Measurements from ENCODE around the gene ELP2.

The ELP2 gene

DNA sequence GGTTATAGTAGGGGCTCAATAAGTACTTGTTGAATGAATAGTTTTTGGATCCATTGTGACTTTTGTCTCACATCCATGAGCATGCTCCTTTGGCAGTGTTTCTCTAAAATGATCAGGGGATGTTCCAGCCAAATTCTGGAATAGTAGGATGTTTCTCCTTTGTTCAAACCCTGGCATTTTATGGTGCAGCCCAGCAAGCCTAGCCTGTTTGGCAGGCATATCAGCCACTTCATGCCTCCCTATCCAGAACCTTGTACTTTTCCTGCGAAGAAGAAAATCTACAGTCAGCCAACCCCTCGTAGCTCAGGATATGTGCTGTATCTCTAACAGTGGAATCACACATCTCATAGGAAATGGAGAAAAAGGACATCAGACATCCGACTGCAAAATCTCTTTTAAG is 35.3 kb upstream of the ELP2 start:
- DNase-seq (ENCODE audit: low read depth): no peak
- TF ChIP-seq, protein P1, sequence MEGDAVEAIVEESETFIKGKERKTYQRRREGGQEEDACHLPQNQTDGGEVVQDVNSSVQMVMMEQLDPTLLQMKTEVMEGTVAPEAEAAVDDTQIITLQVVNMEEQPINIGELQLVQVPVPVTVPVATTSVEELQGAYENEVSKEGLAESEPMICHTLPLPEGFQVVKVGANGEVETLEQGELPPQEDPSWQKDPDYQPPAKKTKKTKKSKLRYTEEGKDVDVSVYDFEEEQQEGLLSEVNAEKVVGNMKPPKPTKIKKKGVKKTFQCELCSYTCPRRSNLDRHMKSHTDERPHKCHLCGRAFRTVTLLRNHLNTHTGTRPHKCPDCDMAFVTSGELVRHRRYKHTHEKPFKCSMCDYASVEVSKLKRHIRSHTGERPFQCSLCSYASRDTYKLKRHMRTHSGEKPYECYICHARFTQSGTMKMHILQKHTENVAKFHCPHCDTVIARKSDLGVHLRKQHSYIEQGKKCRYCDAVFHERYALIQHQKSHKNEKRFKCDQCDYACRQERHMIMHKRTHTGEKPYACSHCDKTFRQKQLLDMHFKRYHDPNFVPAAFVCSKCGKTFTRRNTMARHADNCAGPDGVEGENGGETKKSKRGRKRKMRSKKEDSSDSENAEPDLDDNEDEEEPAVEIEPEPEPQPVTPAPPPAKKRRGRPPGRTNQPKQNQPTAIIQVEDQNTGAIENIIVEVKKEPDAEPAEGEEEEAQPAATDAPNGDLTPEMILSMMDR (conservative IDR thresholded peaks at IDR 0.05; ENCODE audit: low read depth, low read length): no peak
- H3K4me3 ChIP-seq (ENCODE audit: low read depth, low read length): no peak overlapping the region

DNA sequence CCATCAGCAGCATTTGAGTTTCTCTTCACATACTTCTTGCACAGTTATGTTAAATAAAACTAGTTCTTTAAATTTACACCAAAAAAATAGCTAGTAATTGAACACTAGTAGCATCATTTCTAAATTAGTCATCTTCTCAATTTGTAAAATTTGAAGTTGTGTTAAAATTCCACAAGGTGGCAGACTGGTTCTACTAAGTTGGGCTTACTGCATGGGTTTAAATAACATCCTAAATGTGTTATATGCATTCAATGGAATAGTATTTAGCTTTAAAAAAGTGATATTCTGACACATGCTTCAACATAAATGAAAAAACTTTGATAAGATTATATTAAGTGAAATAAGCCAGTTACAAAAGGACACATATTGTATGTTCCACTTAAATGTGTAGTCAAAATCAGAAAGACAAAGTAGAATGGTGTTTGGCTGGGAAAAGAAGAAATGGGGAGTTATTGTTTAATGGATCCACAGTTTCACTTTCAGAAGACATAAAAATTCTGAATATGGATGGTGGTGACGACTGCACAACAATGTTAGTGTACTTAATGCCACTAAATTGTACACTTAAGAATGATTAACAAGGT is 33.7 kb upstream of the ELP2 start:
- TF ChIP-seq, protein P1 (conservative IDR thresholded peaks at IDR 0.05; ENCODE audit: low read depth, low read length): peak; percentile 56
- no peak overlapping the region for H3K4me3 ChIP-seq (ENCODE audit: low read depth, low read length)
- DNase-seq (ENCODE audit: low read depth): peak; percentile 90

DNA sequence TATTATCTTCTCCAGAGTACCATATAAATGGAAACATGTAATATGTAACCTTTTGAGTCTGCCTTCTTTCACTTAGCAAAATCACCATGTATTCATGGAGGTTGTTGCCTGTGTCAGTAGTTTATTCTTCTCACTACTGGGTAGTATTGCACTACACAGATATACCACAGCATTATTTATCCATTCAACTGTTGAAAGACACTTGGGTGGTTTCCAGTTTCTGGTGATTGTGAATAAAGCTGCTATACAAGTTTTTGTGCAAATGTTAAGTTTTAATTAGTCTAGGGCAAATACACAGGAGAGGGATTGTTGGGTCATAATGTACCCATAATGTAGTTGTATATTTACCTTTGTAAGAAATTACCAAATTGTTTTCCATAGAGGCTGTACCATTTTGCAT is 32.7 kb upstream of the ELP2 start:
- no peak for DNase-seq (ENCODE audit: low read depth)
- no peak overlapping the region for H3K4me3 ChIP-seq (ENCODE audit: low read depth, low read length)
- TF ChIP-seq, protein P1 (conservative IDR thresholded peaks at IDR 0.05; ENCODE audit: low read depth, low read length): no peak

DNA sequence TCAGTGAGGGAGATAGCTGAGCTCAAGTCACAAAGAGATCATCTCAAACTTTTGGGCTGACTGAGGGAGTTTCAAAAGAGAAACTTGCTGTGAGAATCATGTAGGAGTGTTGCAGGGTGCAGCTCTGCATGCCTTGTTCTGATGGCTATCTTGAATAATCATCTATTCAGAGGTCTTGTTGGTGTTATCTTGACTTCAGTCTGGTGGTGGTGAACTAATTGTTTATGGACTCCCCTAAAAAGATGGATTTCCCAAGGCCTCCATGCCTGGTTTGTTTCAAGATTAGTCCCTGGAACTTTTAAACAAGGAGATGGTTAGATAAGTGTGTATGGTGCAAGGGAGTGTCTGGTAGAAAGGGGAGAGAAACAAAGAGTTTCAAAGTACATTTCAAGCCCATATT is 30.4 kb upstream of the ELP2 start:
- no peak for DNase-seq (ENCODE audit: low read depth)
- TF ChIP-seq, protein P1 (conservative IDR thresholded peaks at IDR 0.05; ENCODE audit: low read depth, low read length): no peak
- H3K4me3 ChIP-seq (ENCODE audit: low read depth, low read length): no peak overlapping the region

DNA sequence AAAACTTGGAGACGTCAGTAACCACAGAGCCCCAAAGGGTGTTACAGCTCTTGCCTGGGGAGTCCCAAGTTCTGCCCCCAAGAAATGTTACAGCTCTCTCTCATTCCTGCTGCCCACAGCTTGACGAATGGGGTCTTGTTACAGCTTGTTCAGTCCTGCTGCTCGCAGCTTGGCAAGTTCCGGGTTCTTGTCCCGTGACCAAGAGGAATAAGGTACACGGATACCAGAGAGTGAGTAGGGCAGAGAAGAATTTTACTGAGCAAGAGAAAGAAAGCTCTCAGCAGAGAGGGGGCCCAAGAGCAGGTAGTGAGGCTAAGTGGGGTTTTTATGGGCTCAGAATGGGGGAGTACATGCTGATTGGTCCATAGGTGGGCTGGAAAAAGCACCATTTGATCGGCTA is 27.8 kb upstream of the ELP2 start:
- DNase-seq (ENCODE audit: low read depth): no peak
- TF ChIP-seq, protein P1 (conservative IDR thresholded peaks at IDR 0.05; ENCODE audit: low read depth, low read length): no peak
- no peak overlapping the region for H3K4me3 ChIP-seq (ENCODE audit: low read depth, low read length)

DNA sequence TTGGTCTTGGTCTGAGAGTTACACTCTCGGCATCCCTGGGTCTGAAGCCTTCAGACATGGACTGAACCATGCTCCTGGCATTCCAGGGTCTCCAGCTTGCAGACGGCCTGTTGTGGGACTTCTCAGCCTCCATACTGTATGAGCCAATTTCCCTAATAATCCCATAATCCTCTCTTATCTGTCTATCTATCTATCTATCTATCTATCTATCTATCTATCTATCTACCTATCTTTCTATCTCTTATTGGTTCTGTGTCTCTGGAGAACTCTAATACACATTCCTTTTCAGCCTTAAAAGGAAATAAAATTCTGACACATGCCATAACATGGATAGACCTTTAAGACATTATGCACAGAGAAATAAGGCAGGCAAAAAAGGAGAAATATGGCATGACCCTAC is 24.9 kb upstream of the ELP2 start:
- no peak for DNase-seq (ENCODE audit: low read depth)
- TF ChIP-seq, protein P1 (conservative IDR thresholded peaks at IDR 0.05; ENCODE audit: low read depth, low read length): no peak

DNA sequence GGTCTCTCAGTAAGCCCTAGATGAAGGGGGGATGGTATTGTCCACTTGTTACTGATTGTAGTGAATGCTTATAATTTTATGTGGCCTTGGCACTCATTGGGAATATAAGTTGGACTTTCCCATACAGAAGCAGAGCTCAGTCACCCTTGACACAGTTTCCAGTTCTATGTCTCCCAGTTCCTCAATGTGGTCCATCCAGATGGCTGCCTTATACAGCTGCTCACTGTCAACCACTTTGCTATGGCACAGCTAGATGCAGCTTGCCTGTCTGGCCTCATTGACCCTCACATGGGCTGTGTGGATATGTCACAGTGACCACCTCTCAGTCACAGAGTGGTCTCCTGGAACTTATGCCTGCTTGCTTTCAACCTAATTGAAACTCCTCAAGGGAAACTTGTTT is 22.2 kb upstream of the ELP2 start:
- H3K4me3 ChIP-seq (ENCODE audit: low read depth, low read length): no peak overlapping the region
- TF ChIP-seq, protein P1 (conservative IDR thresholded peaks at IDR 0.05; ENCODE audit: low read depth, low read length): no peak
- no peak for DNase-seq (ENCODE audit: low read depth)

More for the DNA sequence above, 24.9 kb upstream of the ELP2 start:
- no peak overlapping the region for H3K4me3 ChIP-seq (ENCODE audit: low read depth, low read length)

Measured in choroid plexus epithelial cell (primary cell).